OCI-M2 (cell line): ENCODE results near the gene CDK12.
A peak's percentile ranks its signal among the peaks of the same experiment; 100 is the strongest.
"Not testable (repeated sequence)": the region's sequence is repeated elsewhere in the genome, so short reads cannot be mapped to it uniquely, and the experiment has no call there.

Experiments used
- DNase-seq: peaks from one replicate; lab custom pipeline; 2025; ENCODE audit not compliant: unreplicated experiment; lab: John Stamatoyannopoulos, UW

Gene CDK12

DNA sequence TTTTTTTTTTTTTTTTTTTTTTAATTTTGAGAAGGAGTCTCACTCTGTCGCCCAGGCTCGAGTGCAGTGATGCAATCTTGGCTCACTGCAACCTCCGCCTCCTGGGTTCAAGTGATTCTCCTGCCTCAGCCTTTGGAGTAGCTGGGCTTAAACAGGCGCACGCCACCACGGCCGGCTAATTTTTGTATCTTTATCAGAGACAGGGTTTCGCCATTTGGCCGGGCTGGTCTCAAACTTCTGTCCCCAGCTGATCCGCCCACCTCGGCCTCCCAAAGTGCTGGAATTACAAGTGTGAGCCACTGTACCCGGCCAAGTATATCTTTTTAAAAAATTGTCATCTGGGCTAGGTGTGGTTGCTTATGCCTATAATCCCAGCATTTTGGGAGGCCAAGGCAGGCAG, 35.6 kb downstream of the CDK12 start:
- DNase-seq: not testable (repeated sequence)

DNA sequence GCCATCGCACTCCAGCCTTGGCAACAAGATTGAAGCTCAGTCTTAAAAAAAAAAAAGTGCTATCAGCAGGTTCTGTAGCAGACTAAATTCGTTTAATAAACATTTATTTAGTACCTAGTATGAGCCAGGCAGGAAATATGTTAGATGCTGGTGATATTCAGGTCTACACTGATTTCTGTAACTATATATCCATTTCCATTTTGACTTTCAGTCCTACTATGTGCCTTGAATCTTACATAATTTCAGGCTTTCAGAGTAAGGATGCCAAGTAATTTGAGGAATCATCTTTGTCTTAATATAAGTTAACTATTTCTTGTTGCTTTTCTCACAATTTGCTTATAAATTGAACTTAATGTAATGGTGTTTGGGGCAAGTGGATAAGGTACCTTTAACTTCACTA, 46.2 kb downstream of the CDK12 start:
- DNase-seq: no peak

DNA sequence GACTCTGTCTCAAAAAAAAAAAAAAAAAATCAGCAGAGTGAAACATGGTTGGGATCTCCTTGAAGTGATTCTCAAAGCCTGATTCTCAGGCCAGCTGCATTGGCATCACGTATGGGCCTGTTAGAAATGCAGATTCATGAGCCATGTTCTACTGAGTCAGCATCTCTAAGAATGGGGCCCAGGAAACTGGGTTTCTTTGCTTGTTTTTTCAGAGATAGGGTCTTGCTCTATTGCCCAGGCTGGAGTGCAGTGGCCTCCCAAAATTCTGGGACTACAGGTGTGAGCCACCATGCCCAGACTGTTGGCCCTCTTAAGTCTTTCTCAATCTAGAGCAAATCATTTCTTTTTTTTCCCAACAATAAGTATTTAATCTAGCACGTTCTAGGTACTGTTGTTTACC, 47.7 kb downstream of the CDK12 start:
- no peak for DNase-seq

DNA sequence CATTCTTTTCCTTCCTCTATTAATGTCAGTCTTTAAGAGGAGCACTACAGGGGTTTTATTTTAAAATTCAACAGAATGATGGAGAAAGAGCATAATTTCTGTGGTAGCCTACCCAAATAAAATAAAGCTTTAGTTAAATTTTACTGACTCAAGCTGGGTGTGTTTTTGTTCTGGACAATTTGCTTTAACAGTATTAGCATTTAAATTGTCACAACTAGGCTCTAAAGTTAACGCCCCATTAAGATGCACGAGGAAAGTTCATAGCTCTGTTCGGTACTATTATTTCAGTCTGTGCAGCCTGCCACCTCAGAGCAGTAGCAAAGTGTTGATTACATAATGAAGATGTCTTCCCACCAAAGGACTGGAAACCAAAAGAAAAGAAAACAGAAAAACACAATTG, 52.0 kb downstream of the CDK12 start:
- no peak for DNase-seq

DNA sequence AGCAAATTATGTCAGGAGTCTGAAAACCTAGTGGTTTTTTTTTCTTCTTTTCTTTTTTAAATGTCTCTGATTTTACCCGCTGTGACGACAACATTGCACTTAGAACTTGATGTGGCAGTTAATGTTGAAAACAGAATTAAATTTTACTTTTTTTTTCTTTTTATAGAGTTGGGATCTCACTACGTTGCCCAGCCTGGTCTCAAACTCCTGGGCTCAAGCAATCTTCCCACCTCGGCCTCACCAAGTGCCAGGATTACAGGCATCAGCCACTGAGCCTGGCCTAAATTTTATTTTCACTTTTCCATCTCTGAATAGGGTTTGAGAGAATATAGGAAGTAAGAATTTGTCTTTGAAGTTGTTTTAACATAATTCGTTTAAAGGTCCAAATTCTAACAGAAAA, 52.6 kb downstream of the CDK12 start:
- no peak for DNase-seq

DNA sequence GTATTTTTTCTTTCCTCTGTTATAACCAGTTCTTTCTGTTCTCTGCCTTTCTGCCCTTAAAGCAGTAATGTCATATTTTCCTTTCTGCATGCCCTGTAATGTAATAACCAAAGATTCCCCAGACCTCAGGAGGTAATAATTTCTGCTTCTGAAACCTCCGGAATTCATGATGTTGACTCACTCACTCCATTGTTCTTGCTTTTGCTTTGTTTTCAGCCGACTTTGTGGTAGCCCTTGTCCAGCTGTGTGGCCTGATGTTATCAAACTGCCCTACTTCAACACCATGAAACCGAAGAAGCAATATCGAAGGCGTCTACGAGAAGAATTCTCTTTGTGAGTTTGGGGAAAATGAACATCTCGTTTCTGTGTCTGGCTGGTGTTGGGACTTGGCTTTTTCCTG, 55.9 kb downstream of the CDK12 start:
- no peak for DNase-seq

DNA sequence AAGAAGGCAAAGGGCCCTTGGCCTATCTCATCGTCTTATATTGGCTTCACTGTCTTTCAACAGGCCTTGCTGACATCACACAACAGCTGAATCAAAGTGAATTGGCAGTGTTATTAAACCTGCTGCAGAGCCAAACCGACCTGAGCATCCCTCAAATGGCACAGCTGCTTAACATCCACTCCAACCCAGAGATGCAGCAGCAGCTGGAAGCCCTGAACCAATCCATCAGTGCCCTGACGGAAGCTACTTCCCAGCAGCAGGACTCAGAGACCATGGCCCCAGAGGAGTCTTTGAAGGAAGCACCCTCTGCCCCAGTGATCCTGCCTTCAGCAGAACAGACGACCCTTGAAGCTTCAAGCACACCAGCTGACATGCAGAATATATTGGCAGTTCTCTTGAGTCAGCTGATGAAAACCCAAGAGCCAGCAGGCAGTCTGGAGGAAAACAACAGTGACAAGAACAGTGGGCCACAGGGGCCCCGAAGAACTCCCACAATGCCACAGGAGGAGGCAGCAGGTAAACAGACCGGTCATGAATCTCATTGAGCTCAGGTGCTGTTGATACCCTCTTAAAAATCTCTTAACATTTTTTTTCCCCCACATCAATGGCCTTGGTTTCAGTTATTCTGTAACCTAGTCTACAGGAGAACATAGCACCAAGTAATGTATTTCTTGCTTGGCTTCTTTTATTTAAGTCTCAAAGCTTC, 64.7 kb downstream of the CDK12 start:
- no peak for DNase-seq

DNA sequence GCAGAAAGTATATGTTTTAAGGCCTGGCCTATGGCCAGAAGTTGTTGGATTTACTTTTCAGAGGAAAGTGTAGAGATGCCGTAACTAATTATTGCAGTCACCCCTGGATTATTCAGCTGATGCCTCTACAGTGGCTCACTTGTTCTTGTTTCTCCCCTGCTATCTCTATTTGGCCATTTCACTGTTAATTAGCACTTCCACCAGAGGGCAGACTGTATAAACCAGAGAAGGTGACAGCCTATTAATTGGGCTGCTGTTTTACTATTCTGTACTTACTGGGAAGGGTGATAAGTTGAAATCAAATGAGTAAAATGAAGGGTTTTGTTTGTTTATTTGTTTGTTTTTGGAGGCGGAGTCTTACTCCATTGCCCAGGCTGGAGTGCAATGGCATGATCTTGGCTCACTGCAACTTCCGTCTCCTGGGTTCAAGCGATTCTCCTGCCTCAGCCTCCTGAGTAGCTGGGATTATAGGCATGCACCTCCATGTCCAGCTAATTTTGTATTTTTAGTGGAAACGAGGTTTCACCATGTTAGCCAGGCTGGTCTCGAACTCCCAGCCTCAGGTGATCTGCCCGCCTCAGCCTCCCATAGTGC, 66.0 kb downstream of the CDK12 start:
- DNase-seq: no peak

DNA sequence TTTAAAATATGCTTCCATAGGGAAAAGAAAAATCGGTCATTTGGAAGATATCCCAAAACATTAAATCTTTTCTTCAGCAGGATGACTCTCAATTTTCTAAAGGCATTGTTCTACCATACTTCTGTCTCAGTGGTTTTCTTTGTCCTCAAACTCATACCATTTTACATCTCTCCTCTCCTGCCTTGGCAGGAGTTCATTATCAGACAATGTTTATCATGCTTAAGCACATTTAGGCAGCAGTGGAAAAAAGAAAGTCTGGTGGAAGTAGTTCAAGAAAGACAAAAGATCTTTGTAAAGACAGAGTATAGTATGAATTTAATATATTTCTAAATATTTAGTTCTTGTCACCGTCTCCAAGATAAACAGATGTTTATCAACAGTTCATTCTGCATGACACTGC, 68.2 kb downstream of the CDK12 start:
- no peak for DNase-seq

DNA sequence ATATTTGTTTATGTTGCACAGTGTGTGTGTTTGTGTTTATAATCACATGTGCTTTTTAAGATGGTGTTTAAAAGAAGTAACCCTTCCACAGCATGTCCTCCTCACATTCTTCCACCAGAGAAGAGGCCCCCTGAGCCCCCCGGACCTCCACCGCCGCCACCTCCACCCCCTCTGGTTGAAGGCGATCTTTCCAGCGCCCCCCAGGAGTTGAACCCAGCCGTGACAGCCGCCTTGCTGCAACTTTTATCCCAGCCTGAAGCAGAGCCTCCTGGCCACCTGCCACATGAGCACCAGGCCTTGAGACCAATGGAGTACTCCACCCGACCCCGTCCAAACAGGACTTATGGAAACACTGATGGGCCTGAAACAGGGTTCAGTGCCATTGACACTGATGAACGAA, 69.2 kb downstream of the CDK12 start:
- DNase-seq: no peak

DNA sequence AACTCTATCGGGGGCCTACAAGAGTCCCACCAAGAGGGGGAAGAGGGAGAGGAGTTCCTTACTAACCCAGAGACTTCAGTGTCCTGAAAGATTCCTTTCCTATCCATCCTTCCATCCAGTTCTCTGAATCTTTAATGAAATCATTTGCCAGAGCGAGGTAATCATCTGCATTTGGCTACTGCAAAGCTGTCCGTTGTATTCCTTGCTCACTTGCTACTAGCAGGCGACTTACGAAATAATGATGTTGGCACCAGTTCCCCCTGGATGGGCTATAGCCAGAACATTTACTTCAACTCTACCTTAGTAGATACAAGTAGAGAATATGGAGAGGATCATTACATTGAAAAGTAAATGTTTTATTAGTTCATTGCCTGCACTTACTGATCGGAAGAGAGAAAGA, 70.0 kb downstream of the CDK12 start:
- no peak for DNase-seq

DNA sequence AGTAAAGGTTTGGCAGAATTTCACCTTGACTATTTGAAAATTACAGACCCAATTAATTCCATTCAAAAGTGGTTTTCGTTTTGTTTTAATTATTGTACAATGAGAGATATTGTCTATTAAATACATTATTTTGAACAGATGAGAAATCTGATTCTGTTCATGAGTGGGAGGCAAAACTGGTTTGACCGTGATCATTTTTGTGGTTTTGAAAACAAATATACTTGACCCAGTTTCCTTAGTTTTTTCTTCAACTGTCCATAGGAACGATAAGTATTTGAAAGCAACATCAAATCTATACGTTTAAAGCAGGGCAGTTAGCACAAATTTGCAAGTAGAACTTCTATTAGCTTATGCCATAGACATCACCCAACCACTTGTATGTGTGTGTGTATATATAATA, 72.6 kb downstream of the CDK12 start:
- no peak for DNase-seq

DNA sequence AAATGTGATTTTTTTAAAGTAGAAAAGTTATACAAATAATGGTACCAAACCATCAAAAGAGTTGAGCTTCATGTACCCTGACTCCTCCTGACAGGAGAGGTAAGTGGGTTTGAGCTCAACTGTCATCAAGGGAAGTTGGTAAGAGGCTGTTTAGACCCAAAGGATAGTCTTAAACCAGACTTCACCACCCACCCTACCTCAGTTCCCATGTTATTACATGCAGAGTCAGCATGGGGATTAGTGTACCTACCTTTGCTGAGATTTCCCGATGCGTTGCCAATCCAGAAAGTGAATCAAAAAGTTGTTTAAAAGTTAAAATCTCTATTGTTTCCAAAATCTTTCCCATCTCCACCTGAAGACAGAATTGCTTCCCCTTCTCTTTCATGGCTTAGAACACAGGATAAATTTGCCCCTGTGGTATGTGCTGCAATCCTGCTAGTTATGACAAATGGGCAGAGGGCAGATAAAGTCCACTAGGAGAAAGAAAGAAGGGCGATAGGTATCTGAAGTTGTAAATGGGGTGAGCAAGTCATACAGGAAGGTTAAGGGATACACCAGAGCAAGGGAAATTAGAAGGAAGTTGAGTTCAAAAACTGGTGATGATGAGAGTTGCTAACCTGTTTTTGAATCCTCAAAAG, 73.6 kb downstream of the CDK12 start:
- DNase-seq: no peak

DNA sequence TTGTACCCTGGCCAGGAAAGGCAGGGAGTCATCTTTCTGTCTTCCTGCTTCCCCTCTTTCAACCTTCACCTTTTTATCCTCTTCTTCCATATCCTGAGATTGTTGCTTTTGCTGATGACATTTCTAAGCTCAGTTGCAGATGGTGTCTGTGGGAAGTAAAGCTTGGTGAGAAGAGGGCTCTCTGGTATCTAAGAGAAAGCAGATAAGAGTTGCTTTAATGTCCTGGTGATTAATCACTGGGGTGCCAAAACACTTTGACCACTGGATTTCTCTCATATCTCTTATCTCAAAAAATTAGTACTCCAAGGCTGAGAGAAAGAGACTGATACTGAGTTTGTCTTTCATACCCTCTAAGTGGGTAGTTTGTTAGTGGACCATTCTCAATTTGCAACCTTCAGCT, 75.2 kb downstream of the CDK12 start:
- DNase-seq: no peak

DNA sequence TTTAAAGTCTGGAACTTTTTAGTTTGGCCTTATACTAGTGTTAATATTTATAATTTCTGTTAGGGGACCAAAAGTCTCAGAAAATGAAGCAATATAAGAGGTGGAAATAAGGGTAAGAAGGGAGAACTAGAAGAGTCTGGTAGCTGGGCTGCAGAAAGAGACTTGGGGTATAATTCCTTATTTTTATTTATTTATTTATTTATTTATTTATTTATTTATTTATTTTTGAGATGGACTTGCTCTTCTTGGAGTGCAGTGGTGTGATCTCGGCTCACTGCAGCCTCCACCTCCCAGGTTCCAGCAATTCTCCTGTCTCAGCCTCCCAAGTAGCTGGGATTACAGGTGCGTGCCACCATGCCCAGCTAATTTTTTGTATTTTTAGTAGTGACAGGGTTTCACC, 76.1 kb downstream of the CDK12 start:
- not testable (repeated sequence) for DNase-seq

DNA sequence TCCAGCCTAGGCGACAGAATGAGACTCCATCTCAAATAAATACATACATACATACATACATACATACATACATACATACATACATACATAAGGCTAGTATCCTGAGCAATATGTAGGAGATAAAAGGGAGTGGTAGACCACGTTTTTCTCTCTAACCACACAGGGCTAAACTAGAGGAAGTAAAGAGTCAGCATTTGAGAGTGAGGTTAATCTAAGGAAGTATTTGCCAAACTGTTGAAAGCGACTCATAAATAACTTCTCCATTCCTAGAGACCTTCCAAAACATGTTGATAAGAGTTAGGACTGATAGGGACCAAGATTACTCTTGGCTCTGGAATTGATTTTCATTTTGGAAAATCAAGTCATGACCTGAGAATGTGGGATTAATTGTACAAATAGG, 77.6 kb downstream of the CDK12 start:
- DNase-seq: no peak

DNA sequence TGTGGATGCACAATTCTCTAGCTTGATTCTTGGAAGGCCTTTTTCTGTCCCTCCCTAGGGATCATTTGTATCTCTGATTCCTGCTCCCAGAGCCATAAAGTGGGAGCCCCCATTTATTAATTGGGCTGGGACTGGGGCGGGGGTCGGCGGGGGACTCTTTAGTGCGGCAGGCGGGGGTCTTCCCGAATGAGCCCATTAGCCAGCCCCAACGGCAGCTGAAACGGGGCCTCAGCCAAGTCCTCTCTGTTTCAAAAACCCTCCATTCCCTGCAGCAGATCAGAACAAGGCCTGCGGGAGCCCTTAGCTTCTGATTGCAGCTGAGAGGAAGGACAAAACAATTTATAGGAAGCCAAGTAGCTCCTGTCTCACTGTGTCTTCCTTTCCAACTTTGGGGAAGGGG, 79.3 kb downstream of the CDK12 start:
- DNase-seq: no peak

DNA sequence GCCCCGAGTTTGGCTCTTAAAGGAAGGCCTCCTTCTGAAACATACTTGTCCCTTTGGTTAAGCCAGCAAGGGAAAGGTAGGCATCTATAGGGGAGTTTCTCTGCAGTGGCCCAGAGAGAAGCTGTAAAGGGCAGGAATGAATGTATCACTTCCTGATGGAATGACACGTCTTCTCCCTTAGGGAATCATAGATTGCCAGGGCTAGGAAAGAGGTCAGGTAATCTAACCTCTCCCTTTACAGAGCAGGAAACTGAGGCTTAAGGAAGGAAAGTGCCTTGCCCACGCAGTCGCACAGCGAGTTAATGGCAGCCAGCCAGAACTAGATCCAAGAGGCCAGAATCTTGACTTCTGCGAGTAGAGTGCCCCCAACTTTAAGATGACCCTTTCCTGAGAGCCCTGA, 80.4 kb downstream of the CDK12 start:
- DNase-seq: no peak

DNA sequence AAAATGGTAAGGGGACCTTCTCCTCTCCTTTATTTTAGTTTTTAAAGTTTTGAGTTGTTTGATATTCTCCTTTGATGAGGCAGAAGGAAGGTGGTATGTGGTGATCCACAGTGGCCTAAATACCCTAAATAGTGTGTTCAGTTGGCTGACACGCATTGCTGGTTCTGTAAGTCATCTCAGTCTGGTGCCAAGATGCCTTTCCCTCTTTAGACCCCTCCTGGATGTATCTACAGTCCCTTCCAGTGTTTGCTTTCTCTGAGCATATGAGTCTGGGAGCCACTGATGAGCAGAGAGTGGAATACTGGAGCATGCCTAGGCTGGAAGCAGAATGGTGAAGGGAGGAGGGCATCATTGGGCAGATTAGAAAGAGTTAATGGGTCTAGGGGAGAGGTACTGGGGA, 81.9 kb downstream of the CDK12 start:
- DNase-seq: no peak

DNA sequence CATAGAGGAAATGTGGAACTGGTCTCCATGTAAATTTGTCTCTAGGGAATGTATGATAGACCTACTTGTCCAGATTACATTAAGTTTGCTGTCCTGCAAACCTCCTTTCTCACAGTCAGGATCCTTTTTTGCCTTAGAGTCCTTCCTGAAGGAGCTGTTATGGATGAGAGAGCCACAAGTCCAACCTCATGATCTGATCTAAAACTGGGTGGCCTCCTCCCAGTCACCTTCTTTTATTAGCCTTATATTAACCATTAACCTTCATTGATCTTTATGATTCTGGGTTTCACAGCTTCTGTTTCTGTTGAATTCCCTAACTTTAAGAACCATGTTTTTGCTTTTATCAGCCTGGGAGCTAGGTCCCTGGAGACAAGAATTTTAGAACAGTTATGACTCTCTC, 82.4 kb downstream of the CDK12 start:
- no peak for DNase-seq

DNA sequence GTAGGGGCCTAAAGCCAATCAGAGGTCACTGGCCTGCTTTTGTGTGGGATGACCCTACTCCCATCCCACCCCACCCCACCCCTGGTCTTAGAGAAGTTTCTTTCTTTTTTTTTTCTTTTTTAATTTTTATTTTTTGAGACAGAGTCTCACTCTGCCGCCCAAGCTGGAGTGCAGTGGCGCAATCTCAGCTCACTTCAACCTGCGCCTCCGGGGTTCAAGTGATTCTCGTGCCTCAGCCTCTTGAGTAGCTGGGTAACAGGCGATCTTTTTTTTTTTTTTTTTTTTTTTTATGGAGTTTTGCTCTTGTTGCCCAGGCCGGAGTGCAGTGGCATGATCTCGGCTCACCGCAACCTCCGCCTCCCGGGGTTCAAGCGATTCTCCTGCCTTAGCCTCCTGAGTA, 83.1 kb downstream of the CDK12 start:
- DNase-seq: not testable (repeated sequence)

DNA sequence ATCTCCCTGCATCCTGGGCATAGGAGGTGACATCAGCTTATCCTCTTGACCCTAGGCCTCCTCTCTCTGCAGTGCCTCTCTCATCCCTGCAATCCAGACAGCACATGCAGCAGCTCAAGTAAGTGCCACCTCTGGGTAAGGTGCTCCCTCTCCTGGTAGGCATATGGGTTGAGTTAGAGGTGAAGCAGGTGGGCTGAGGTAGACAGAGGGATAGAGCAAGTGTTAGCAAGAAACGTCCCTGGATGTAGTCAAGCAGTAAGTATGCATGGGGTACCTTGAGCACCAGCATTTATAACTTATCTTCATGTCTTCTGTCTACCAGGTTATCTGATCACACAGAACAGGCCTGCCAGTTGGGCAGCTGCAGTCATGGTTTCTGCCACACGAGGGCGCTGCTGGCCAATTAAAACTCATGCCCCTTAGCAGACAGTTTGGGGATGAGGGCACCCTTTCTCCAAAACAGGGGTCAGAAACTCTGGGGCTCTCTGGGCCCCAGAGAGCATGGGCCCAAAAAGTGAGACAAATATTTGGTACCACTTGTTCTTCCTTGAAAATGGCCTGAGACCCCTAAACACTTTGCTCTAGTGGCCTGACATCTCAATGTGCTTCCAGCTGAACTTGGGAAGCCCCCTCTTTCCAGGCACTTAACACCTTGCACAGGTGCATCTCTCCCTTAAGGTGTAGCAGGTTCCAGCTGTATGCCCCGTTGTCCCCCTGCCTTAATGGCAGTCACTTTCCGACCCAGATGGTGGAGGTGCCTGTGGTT, 86.6 kb downstream of the CDK12 start:
- peak; percentile 34 for DNase-seq
